ENCODE data around the gene SUSD6. TPM values are rescaled to one million over a fixed set of nuclear protein-coding genes. Genes with fewer than 3 reads are reported as not detected.

The SUSD6 gene
- total RNA-seq, 2 experiments from 2014 or later: 69.9 to 72.2 TPM

DNA sequence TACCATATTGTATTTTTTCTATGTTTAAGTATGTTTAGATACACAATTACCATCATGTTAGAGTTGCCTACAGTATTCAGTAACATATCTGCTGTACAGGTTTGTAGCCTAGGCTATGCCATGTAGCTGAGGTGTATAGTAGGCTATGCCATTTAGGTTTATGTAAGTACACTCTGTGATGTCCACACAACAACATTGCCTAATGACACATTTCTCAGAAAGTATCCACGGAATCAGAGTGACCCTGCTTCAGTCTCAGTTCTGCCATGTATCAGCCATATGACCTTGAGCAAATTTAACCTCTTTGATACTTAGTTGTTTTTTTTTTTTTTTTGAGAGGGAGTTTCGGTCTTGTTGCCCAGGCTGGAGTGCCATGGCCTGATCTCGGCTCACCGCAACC lies 12.7 kb downstream of the SUSD6 start:
- H3K4me3 Mint-ChIP-seq: no peak overlapping the region
- H3K27me3 Mint-ChIP-seq: no peaks in the 10 kb centered on the region
- peak overlapping the region; percentile 96 for H3K27ac Mint-ChIP-seq
- no peaks in the 10 kb centered on the region for H3K9me3 Mint-ChIP-seq
- intact Hi-C loops (cut with micrococcal nuclease): loop anchor here (2.0 kb wide), 1 partner anchor 61 kb away; no protein-coding TSS in a partner anchor
- H3K36me3 Mint-ChIP-seq: peaks cover 10% of the 10 kb centered on the region
- H3K4me1 Mint-ChIP-seq (ENCODE audit: low read depth): peaks cover 95% of the 10 kb centered on the region
- DNase-seq: no peak
- ChIA-PET CTCF (interaction anchor here (0.7 kb wide), 1 partner anchor 11 kb away, joined by 3 read pairs; no protein-coding TSS in a partner anchor), POLR2A (interaction anchor here (1.0 to 1.4 kb wide), 2 partner anchors 10 to 13 kb away, joined by 3 to 5 read pairs; no protein-coding TSS in a partner anchor)

DNA sequence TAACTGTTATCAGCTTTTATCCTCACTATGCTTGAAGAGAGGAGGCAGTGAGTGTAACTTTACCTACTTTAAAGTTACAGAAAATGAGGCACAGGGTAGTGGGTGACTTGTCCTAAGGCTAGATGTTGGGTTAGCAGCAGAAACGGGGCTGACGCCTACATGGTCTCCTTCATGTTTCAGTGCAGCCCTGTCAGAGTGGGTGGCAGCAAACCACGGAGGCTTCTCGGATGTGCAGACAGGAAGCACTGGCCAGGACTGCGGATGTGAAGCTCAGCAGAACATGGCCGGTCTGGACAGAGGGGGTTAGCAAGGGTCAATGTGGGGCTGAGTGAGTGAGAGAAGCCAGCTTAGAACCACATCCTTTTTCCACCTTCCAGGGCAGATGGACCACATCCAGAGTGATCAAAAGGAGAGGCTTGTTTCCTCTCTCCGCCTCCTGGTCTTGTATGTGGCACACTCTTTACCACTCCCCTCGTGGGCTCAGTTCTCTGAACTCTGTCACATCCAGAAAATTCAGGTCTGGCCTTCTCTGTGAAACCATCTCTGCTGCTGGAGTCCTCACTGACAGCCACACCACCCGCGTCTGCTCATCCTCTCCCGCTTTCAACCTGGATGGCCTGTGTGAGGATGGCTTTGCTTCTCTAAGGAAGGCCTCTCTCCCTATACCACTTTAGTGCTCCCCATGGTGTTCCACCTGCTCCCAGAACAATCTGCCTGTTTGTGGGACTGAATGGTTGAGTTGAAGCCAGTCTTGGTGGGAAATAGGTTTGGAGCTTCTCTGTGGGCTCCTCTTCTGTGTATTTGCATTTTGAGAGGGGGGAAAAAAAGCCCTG lies 14.1 kb downstream of the SUSD6 start:
- intact Hi-C loops (cut with micrococcal nuclease): loop anchor here (1.0 to 2.0 kb wide), 3 partner anchors 13 to 59 kb away; no protein-coding TSS in a partner anchor
- DNase-seq: peak; percentile 92
- Mint-ChIP-seq H3K9me3 (no peaks in the 10 kb centered on the region), H3K36me3 (peaks cover 12% of the 10 kb centered on the region), H3K4me3 (peak overlapping the region; percentile 71), H3K4me1 (ENCODE audit: low read depth) (peaks cover 96% of the 10 kb centered on the region), H3K27me3 (no peaks in the 10 kb centered on the region), H3K27ac (peak overlapping the region; percentile 96)
- ChIA-PET CTCF (interaction anchor here (0.7 to 1.9 kb wide), 9 partner anchors 9 to 102 kb away, joined by 3 to 6 read pairs (median 4); partner anchors contain the start of gene SUSD6), POLR2A (interaction anchor here (0.7 to 2.6 kb wide), 10 partner anchors 9 to 142 kb away, joined by 3 to 15 read pairs (median 6); partner anchors contain the start of gene SRSF5)

DNA sequence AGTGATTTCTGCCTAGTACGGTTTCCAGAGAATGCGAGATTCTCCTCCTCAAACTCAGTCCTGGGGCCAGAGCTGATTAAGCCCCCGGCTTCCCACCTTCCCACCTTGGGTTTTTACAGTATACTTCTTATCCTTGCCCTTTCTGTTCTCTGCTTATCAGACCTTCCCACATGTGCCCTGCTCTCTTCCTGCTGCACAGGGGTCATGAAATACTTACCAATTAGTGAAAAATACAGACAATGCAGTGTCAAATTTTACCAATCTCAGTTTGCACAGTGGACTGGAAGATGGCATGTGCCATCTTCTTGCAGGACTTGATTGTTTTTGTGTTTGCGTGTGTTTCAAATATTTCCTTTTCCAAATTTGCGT lies 14.7 kb downstream of the SUSD6 start:
- H3K4me3 Mint-ChIP-seq: peak overlapping the region; percentile 71
- no peaks in the 10 kb centered on the region for H3K27me3 Mint-ChIP-seq
- ChIA-PET POLR2A (interaction anchor here (0.7 to 2.6 kb wide), 8 partner anchors 9 to 141 kb away, joined by 3 to 15 read pairs (median 7); partner anchors contain the start of gene SRSF5), CTCF (interaction anchor here (1.1 to 1.9 kb wide), 7 partner anchors 10 to 101 kb away, joined by 3 to 6 read pairs (median 5); partner anchors contain the start of gene SUSD6)
- H3K36me3 Mint-ChIP-seq: peaks cover 14% of the 10 kb centered on the region
- no peaks in the 10 kb centered on the region for H3K9me3 Mint-ChIP-seq
- intact Hi-C loops (cut with micrococcal nuclease): no loop called here
- DNase-seq: no peak
- peaks cover 95% of the 10 kb centered on the region for H3K4me1 Mint-ChIP-seq (ENCODE audit: low read depth)
- H3K27ac Mint-ChIP-seq: peak overlapping the region; percentile 96

DNA sequence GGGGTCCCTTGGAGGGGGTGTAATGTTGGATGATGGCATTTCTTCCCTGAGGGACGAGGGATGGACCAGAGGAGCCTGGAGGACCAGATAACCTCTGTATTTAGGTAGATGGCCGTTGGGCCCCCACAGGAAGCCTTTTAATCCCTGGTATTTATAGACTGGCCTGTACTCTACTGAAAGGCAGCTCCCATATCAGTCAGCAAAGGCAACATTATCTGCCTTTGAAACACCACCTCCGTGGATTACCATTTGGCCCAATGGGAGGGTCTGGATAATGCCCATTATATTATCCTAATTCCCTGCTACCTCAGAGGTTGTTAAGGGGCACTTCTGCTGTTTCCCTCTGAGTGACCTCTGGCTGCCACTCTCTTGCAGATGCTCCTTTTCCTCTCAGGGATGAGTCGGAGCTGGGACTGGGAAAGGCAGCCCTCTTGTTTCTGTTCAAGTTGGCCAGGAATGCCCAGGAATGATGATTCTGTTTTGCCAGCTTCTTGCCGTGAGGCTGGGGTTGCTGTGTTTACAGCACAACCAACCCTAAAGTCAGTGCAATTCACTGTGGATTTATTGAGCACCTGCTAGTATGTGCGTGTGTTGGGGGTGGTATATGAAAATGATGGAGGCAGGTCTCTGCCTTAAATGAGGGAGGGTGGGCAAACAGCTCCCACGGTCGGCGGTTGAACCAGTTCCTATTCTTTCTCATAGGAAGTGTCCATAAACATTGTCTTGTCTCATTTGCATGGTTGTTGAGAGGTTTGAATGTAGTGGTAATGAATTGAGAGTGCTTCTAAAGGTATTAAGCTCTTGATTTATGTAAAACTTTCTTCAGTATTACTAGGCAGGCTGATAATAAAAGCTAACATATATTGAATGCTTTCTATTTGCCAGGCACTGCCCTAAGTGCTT lies 18.1 kb downstream of the SUSD6 start:
- ChIA-PET POLR2A (interaction anchor here (0.6 to 2.6 kb wide), 9 partner anchors 9 to 56 kb away, joined by 3 to 10 read pairs (median 6); partner anchors contain the start of gene SUSD6), CTCF (interaction anchor here (1.1 to 2.4 kb wide), 7 partner anchors 9 to 98 kb away, joined by 3 to 9 read pairs (median 5); no protein-coding TSS in a partner anchor)
- H3K4me1 Mint-ChIP-seq (ENCODE audit: low read depth): peaks cover 97% of the 10 kb centered on the region
- H3K36me3 Mint-ChIP-seq: peaks cover 18% of the 10 kb centered on the region
- intact Hi-C loops (cut with micrococcal nuclease): no loop called here
- DNase-seq: peak; percentile 74
- no peaks in the 10 kb centered on the region for H3K9me3 Mint-ChIP-seq
- H3K27me3 Mint-ChIP-seq: no peaks in the 10 kb centered on the region
- peak overlapping the region; percentile 48 for H3K4me3 Mint-ChIP-seq
- peak overlapping the region; percentile 85 for H3K27ac Mint-ChIP-seq

DNA sequence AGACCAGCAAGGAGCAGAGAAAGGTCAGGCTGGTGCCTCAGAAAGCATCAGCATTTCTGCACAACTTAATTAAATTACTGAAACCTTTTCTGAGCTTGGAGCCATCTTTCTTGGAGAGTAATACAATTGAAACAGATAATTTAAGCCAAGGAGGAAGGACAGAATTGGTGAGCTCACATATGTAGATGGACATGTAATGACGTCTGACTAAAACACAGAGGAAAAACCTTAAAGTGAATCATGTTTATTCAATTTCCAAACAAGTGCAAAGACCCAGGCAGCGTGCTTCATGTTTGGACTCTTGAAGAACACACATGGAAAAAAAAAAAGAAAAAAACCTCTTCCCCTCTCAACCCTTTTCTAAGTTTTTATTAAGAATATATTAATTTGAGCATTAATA lies 19.0 kb downstream of the SUSD6 start:
- ChIA-PET CTCF (interaction anchor here (0.9 to 2.4 kb wide), 8 partner anchors 10 to 97 kb away, joined by 3 to 9 read pairs (median 5); no protein-coding TSS in a partner anchor), POLR2A (interaction anchor here (0.6 to 2.6 kb wide), 8 partner anchors 8 to 55 kb away, joined by 3 to 10 read pairs (median 5); partner anchors contain the start of gene SUSD6)
- H3K27me3 Mint-ChIP-seq: no peaks in the 10 kb centered on the region
- H3K9me3 Mint-ChIP-seq: no peaks in the 10 kb centered on the region
- DNase-seq: no peak
- H3K36me3 Mint-ChIP-seq: peaks cover 17% of the 10 kb centered on the region
- H3K4me1 Mint-ChIP-seq (ENCODE audit: low read depth): peaks cover 97% of the 10 kb centered on the region
- peak overlapping the region; percentile 78 for H3K27ac Mint-ChIP-seq
- H3K4me3 Mint-ChIP-seq: peak overlapping the region; percentile 47
- intact Hi-C loops (cut with micrococcal nuclease): no loop called here

DNA sequence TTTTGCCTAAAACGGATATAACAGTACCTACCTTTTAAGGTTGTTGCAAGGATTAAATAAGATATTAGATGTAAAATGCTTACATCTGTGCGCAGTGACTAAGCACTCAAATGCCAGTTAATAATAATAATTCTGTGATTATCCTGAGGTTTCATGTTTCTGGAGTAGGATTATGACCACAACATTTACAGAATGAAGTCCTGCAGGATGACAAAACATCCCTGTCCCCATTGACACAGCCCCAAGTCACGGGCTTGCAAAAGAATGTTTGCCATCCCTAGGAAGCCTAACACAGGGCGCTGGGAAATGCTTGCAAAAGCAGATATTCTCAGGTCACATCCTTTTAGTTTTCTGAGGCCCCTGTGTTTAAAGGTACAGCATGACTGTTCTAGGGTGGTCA lies 20.1 kb downstream of the SUSD6 start:
- Mint-ChIP-seq H3K27me3 (no peaks in the 10 kb centered on the region), H3K27ac (no peak overlapping the region), H3K4me1 (ENCODE audit: low read depth) (peaks cover 97% of the 10 kb centered on the region), H3K9me3 (no peaks in the 10 kb centered on the region), H3K36me3 (peaks cover 17% of the 10 kb centered on the region), H3K4me3 (no peak overlapping the region)
- intact Hi-C loops (cut with micrococcal nuclease): no loop called here
- ChIA-PET POLR2A (interaction anchor here (1.3 to 1.6 kb wide), 2 partner anchors 20 to 35 kb away, joined by 3 to 5 read pairs; partner anchors contain the start of gene SUSD6), CTCF (interaction anchor here (0.9 to 2.4 kb wide), 2 partner anchors 27 to 43 kb away, joined by 3 to 8 read pairs; no protein-coding TSS in a partner anchor)
- no peak for DNase-seq

DNA sequence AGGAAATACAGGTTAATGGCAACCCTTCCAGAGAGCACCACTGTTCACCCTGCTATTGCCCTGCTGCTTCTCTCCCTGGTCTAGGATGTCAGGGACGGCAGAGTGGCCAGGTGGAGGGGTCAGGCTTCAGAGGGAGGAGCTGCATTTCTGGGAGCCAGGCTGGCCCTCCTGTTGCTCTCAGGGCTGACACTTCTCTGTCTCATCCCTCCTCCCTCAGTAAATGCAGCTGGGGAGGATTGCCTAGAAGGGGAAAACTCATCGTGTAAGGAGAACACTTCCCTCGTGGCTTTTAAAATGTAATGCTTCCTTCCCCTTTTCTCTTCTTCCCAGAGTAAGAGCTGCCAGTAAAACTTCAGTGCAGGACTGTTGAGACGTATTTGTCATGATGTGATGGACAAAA lies 20.8 kb downstream of the SUSD6 start:
- ChIA-PET POLR2A (interaction anchor here (1.3 to 1.6 kb wide), 2 partner anchors 21 to 34 kb away, joined by 3 to 5 read pairs; partner anchors contain the start of gene SUSD6), CTCF (no interaction called here)
- intact Hi-C loops (cut with micrococcal nuclease): no loop called here
- H3K9me3 Mint-ChIP-seq: no peaks in the 10 kb centered on the region
- peaks cover 12% of the 10 kb centered on the region for H3K36me3 Mint-ChIP-seq
- no peaks in the 10 kb centered on the region for H3K27me3 Mint-ChIP-seq
- no peak overlapping the region for H3K4me3 Mint-ChIP-seq
- no peak for DNase-seq
- H3K27ac Mint-ChIP-seq: peak overlapping the region; percentile 15
- H3K4me1 Mint-ChIP-seq (ENCODE audit: low read depth): peaks cover 97% of the 10 kb centered on the region

DNA sequence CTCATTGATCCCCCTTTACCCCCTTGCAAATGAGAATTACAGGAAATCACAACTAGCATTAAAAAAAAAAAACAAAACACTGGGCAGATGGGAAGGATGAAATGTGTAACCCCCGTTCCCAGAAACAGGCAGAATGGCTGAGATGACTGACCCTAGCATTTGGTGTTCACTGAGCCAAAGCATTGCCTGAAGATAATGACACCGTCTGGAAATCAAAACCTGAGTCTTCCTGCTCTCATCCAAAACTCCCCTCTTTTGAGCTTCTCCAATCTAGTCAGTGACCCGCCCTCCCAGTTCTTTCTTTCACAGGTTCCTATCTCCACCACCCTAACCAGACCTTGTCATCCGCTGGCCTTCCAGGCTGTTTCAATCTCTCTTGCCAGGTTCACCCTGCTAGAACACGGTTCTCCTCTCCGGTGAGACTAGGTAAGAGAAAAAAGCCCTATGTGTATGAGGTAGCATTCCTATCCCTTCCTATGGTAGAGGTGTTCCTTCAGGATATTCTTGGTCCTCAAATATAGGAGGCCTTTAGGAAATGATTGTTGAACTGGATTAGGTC lies 21.3 kb downstream of the SUSD6 start:
- peaks cover 99% of the 10 kb centered on the region for H3K4me1 Mint-ChIP-seq (ENCODE audit: low read depth)
- intact Hi-C loops (cut with micrococcal nuclease): no loop called here
- no peak for DNase-seq
- no peak overlapping the region for H3K4me3 Mint-ChIP-seq
- H3K36me3 Mint-ChIP-seq: peaks cover 12% of the 10 kb centered on the region
- POLR2A ChIA-PET: interaction anchor here (1.0 to 1.3 kb wide), 2 partner anchors 34 to 35 kb away, joined by 3 read pairs; no protein-coding TSS in a partner anchor
- CTCF ChIA-PET: no interaction called here
- H3K9me3 Mint-ChIP-seq: no peaks in the 10 kb centered on the region
- peak overlapping the region; percentile 15 for H3K27ac Mint-ChIP-seq
- no peaks in the 10 kb centered on the region for H3K27me3 Mint-ChIP-seq

DNA sequence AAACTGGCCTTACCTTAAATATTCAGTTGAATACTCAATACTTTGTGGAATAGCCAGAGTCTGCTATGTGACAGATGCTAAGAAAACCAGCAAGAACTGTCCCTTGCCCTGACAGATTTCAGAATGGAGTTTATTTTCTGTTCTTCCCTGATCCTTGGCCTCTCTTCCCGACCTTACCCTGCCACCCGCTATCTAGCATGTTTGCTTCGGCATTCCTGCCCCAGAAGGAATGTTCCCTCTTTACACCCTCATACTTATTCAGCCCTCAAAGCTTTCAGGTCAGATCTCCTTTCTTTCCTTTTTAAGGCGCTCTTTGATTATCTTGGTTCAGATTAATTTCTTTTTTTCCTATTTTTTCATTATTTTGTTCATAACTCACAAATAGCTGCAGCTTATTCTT lies 21.8 kb downstream of the SUSD6 start:
- H3K4me1 Mint-ChIP-seq (ENCODE audit: low read depth): peaks cover 99% of the 10 kb centered on the region
- no peaks in the 10 kb centered on the region for H3K27me3 Mint-ChIP-seq
- peak overlapping the region; percentile 43 for H3K27ac Mint-ChIP-seq
- CTCF ChIA-PET: interaction anchor here (1.8 kb wide), 1 partner anchor 94 kb away, joined by 4 read pairs; no protein-coding TSS in a partner anchor
- H3K36me3 Mint-ChIP-seq: peaks cover 10% of the 10 kb centered on the region
- POLR2A ChIA-PET: interaction anchor here (0.9 to 1.0 kb wide), 2 partner anchors 35 to 41 kb away, joined by 3 read pairs; no protein-coding TSS in a partner anchor
- no peaks in the 10 kb centered on the region for H3K9me3 Mint-ChIP-seq
- no peak overlapping the region for H3K4me3 Mint-ChIP-seq
- intact Hi-C loops (cut with micrococcal nuclease): no loop called here
- DNase-seq: no peak

DNA sequence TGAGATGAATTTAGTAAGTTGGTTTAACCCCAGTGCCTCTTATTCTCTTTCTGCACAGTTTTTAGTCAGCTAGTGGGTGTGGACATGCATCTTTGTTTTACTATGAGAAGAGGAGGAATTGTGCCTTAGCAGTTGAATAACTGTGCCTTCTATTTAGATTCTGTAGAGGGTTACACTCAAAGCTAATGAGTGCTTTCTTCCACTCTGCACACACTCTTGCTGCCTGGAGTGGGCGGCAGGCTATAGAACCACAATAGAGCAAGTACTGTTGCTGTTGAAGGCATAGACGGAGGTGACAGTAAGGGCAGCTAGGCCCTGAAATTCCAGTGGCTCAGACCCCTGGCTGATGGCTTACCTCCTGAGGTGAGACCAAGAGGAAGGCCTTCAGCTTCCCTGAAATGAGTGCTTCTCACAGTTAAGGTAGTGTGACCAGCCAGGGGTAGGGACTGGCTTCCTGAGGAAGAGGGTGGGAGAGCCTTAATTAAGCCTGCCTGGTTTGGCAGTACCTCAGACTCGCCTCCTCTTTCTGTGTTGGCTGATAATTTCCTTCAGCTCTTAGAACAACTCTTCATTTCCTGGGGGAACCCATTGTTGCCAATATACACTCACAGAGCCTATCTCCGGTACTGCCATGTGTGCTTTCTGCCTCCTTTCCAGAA lies 24.7 kb downstream of the SUSD6 start:
- intact Hi-C loops (cut with micrococcal nuclease): loop anchor here (1.0 kb wide), 2 partner anchors 17 to 23 kb away; no protein-coding TSS in a partner anchor
- peaks cover 93% of the 10 kb centered on the region for H3K4me1 Mint-ChIP-seq (ENCODE audit: low read depth)
- POLR2A ChIA-PET: interaction anchor here (0.9 to 3.8 kb wide), 8 partner anchors 11 to 132 kb away, joined by 3 to 24 read pairs (median 6); partner anchors contain the start of gene SUSD6
- CTCF ChIA-PET: interaction anchor here (0.6 to 2.0 kb wide), 9 partner anchors 9 to 91 kb away, joined by 3 to 8 read pairs (median 4); partner anchors contain the start of gene SUSD6
- H3K27me3 Mint-ChIP-seq: no peaks in the 10 kb centered on the region
- H3K36me3 Mint-ChIP-seq: peaks cover 15% of the 10 kb centered on the region
- H3K9me3 Mint-ChIP-seq: peaks cover 5% of the 10 kb centered on the region
- peak overlapping the region; percentile 94 for H3K27ac Mint-ChIP-seq
- peak overlapping the region; percentile 59 for H3K4me3 Mint-ChIP-seq
- DNase-seq: peak; percentile 75
